GM19035 (cell line): ENCODE measurements around the gene FUT6.

Experiments used
- ATAC-seq: cut with Tn5 transposase; IDR thresholded peaks from one replicate; pipeline ENCODE4 v1.9.1; 2021; ENCODE audit not compliant: unreplicated experiment

The FUT6 gene

DNA sequence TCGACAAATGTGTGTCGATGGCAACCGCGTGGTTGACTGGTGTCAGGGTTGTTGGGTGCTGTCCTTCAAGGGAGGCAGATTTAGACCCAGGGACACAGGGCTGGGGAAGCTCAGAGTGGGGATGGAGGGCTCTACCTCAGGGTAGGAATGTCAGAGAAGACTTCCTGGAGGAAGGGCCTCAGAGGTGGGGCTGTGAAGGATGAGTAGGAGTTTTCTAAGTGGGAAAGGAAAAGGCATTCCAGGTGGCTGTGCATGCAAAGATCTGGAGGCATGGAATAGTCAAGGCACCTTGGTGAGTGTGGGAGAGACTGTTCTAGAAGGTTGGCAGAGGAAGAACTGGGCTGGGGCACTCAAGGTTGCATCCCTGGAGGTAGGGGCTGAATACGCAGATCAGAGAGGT is 32.6 kb downstream of the FUT6 start:
- no peak for ATAC-seq

DNA sequence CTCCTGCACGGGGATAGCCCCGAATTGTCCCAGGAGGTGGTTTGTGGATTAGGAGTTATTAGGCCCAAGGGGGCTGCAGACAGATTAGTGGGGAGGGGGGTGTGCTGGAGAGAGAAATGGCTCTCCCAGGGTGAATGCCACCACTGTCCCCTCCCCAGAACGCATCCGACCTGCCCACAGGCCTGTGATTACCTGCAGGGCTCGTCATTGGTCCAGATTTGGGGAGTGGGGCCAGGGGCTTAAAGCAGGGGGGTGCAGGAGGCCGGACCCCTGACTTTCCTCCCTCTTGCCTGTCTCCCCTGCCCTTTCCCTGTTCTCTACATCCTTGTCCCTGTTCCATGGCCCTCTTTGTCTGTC is 33.4 kb downstream of the FUT6 start:
- no peak for ATAC-seq

DNA sequence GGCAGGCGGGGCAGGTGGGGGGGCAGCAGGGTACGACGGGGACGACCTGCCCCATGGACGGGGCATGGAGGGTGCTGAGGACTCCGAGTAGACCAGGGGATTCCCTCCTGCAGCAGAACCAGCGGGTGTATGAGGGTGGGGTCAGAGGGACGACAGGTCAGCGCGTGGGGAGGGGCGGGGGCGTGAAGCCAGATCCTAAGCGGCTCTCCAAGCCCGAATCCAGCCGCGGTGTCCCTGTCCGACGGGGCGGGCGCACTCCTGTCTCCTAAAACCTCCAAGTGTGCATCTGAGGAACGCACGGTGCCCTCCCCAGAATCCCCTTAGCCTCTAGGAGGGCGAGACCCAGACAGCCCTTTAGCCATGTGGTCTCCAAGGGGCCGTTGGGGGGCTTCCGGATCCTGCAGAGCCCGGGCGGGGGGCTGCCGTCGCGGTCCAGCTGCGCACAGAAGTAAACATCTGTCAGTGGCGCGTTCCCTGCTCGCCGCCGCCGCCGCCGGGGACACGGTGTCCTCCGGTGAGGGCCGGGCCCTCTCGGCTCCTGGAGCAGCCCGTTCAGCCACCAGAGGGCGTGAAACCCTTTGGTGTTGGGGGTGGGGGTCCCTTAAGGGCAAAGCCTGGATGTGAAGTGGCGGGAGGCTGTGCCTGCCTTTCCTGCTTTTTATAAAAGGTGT is 33.9 kb downstream of the FUT6 start:
- no peak for ATAC-seq

DNA sequence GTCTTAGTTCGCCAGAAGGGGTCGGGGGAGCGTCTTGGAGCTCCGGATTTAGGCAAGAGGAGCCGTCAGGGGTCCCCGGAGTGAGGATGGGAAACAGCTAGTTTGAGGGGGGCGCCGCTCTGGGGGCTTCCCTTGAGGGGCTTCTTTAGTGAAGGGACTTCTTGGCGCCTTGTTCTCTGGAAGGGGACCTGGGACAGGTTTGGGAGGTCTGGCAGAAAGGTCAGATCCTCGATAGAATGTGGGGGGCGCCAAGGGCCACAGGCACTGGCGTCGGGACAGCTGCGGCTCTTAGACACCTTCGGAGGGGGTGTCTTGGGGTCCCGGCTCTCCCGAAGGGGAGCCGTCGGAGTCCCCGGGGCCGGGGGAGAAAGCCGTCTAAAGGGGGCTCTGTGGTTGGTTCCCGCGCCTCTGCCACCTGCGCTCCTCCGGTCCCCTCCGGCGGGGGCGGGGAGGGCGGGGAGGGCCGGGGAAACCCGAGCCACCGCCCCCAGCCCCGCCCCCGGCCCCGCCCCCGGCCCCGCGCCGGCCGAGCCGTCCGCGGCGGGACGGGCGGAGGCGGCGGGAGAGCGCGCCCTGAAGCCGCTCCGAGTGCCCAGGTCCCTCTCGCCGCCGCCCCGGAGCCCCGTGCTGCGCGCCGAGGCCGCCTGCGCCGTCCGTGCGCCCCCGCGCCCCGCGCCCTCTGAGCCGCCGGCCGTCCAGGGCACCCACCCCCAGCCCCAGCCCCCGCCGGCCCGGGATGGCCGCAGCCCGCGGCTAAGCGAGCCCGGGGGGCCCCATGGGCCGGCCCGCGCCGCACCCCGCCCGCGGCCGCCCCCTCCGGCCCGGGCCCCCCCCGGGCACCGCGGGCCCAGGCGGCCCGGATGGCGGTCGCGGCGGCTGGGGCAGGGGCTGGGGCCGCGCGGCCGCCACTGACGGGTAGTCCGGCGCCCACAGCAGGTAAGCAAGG is 34.7 kb downstream of the FUT6 start, which contains the start of gene NRTN:
Gene NRTN (plus strand): TSS at position 552 of the 946 bp plus-strand sequence. CDS start 19,099 bp downstream, outside the sequence.
- ATAC-seq = no peak

DNA sequence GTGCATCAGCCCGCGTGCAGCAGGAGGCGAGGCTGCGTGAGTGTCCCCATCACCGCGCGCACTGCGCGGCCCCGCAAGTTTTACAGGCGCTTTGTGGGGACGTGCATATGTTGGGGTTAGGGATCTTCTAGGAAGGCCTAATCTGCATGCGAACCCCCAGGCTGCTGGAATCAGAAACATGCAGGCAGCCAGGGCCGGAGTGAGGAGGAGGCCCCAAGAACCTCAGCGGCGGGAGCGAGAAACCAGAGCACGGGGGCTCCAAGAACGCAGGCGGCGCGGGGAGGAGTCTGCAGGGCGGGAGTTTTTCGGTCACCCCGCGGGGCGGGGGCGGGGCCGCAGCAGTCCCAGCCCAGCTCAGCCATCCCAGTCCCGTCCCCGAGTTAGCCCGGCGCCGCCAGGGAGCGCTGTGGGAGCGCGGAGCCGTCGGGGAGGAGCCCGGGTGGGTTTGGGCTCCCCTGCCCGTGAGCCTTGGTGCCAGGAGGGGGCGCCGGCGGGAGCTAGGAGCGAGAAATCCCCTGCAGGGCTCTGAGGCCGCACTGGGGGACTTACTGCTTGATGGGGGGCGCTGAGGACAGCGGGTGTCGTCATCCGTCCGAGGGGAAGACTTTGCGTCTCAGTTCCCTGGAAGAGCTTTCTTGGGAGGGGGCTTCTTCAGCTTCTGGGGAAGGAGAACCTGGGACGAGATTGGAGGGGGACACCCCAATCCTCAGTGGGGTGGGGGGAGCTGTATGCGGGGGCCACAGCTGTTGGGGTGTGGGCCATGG is 35.6 kb downstream of the FUT6 start:
- ATAC-seq = no peak

DNA sequence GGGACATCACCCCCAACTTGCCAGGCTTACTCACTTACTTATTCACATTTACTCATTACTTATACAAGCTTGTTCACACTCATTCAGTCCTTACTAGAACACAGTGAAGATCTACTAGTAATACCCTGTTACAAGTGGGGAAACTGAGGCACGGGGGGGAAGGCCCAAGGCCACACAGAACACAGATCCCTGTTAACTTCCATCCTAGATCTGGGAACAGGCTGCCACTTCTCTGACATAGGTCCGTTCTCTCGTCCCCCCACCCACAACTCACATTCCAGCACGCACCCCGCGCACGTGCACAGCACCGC is 36.1 kb downstream of the FUT6 start:
- ATAC-seq = no peak

DNA sequence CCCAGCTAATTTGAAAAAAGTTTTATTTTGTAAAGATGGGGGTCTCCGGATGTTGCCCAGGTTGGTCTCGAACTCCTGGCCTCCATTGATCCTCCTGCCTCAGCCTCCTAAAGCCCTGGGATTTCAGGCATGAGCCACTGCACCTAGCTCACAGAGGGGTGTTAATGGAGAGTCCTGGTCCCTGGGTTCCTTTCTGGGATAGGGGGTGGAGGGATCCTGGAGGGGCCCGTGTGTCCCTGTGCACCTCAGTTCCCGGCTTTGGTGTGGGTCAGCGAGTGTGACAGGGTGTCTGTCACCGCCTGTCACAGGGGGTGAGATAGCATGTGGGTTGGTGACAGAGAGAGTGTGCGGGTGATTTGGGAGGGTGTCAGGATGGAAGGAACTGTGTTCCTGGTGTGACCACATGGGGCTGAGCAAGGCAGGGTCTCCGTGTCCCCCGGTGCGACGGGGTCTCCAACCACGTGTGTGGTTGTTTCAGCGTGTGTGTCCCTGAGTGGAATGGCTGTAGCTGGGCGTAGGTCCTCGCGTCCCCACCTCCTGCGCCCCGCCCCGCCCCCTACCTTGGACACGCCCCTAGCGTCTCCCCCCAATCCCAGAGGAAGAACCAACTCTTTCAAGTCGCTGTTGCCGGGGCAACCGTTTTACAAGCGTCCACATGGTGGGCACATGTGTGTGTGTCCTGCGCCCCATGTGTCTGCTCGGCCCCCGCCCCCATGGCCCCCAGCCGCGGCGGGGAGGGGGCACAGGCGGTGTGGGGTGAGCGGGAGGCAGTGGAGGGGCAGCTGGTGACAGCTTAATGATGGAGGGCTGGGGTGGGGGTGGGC is 37.5 kb downstream of the FUT6 start:
- no peak for ATAC-seq

DNA sequence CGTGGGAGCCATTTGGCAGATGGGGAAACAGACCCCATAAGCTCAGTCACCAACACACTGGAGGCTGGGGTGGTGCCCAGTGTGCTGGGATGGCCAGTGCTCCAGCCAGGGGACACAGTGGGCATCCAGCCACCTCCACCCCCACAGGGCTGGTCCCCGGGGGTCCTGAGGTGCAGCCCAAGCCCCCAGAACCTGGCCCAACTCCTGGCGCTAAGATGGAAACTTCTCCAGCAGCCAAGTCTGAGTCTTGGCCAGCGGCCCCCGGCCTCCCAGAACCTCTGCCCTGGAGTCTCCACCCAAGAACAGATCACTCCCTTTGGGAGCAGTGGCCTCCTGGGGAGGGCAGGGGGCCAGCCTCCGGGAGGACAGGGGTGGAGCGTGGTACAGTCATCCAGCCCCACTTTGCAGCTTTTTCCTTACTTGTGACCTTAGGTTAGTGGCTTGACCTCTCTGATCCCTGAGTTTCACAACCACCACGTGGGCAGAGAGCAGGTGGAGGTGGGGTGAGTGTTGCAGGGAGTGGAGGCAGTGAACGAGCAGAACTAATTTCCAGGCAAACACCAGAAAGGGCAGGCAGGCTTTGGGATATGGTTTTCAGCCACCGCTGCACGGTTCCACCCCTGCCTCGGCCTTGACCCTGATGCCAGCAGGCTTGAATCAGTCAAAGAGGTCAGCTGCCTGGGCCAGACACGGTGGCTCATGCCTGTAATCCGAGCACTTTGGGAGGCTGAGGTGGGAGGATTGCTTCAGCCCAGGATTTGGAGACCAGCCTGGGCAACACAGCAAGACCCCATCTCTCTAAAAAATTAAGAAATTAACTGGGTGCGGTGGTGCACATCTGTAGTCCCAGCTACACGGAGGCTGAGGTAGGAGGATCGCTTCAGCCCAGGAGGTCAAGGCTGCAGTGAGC is 38.9 kb downstream of the FUT6 start:
- no peak for ATAC-seq

DNA sequence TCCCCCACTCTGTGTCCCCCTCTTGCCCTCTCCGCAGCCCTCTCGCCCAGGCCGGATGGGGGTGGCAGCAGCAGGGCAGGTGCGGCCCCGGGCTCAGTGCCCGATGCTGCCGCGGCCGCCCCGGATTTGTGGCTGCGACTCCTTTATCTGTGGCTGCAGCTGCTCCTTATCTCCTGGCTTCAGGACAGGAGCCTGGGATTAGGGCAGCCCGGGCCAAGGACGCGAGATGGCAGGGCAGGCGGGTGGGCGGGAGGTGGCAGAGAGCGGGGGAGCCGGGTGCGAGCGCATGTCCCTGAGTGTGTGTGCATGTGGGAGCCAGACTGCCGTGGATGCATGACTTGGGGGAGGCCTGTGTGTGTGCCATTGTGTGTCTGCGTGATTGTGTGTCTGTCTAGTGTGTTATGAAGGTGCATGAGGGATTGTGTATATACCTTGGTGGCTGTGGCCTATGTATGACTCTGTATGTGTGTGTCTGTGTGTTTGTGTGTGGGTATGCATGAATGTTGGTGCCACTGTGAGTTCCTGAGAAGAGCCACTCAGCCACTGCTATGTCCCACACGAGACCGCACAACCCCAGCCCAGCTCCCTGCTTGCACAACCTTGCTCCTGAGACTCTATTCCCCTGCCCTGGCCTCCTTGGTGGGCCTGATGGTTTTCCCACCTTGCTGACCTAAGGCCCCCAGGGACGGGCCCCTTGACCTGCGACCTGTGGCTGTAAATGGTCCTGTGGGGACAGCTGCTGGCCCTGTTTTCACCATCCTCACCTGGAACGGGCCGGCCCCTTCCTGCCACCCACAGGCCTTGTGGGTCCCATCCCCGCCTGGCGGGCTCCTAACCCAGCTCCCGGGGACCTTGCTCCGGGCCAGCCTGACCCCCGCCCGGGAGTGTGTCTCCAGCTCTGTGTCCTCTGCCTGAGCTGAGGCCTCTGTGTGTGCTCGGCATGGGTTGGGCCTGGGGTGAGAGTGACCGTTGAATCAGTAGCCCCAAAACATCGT is 40.0 kb downstream of the FUT6 start:
- ATAC-seq = no peak

DNA sequence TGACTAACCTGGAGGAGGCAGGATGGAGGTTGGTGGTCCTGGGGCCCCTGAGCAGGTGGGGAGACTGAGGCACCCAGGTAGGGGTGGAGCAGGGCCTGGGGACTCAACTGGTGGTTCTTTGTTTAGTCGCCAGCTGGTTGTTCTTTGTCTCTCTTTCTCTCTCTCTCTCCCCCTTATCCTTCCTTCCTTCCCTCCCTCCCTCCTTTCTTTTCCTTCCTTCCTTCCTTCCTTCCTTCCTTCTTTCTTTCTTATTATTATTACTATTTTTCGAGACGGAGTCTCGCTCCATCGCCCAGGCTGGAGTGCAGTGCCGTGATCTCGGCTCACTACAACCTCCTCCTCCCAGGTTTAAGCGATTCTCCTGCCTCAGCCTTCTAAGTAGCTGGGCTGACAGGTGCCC is 41.3 kb downstream of the FUT6 start:
- no peak for ATAC-seq

DNA sequence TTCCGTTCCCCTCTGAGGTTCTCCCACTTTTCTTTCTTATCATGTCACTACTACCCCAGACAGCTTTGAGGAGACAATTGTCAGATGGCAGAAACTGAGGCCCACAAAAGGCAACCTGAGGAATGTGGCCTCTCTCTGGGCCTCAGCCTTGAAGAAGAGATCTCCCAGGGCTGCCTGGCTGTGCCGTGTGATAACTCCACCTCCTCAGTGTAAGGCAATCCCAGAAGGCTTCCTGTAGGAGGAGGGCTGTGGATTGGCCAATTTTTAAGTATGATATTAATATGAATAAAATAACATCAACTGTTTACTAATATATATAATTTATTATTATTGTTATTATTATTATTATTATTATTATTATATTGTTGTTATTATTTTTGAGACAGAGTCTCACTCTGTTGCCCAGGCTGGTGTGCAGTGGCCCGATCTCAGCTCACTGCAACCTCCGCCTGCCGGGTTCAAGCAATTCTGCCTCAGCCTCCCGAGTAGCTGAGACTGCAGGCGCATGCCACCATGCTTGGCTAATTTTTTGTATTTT is 44.1 kb downstream of the FUT6 start:
- no peak for ATAC-seq

DNA sequence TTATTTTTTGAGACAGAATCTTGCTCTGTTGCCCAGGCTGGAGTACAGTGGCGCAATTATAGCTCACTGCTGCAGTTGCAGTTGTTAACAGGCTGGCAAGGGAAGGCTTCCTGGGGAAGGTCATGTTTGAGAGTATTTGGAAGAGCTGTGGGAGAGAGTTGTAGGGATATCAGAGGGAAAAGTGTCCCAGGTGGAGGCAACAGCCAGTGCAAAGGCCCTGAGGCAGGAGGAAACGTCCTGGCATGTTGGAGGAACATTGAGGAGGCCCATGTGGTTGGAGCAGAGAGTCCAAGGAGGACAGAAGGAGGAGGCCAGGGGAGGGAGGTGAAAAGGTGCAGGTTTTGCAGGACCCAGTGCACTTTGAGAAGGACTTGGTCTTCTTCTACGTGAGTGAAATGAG is 46.3 kb downstream of the FUT6 start:
- ATAC-seq = no peak

DNA sequence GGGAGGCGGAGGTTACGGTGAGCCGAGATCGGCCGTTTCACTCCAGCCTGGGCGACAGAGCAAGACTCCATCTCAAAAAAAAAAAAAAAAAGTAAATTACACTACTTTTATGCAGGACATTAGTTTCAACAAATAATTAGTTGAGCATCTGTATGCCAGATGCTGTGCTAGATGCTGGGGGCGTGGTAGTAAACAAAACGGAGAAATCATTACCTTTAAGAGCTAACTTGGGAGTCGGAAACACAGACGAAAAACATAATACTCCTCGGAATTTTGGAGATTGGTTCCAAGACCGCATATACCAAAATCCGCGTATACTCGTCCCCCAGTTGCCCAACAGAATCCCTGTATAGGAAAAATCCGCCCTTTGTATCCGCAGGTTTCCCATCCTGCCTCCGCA is 47.3 kb downstream of the FUT6 start:
- no peak for ATAC-seq

DNA sequence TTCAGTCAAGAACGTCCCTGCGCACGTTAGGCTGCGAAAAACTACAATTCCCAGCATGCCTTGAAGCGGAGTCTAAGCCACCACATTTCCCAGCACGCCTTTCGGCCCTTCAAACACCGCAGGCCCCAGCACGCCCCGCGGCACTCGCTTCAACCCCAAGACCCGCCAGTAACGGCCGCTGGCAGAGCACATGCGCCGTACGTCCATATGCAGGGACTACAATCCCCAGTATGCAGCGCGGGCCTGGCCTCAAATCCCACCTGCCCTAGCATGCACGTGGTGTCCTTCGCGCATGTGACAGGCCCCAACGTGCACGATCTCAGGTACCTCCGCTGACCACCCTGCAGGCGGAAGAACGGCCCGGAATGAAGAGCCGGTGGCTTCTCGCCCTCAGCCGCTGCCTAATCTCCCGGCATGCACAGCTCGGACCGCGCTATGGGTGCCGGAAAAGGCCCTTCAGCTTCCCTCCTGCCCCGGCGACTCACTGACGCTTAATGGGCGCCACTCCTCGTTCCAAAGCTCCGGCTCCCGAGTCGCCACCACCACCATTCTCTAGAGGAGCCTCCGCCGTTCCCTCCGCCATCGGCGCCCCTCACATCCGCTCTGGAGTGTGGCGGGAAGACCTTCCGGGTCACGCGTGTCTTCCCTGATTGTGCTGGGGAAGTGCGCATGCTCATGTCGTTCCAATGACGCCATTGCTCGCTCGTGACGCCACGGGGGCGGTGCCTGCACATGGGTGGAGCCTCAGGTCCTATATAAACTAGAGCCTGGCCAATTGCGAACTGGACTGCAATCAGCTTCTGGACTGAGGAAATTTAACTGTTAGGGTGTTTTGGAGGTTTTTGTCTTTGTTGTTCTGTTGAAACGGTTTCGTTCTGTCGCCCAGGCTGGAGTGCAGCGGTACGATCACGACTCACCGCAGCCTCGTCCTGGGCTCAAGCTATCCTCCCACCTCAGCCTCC is 48.7 kb downstream of the FUT6 start, which contains the start of gene DUS3L:
Gene DUS3L (minus strand): TSS at position 605 of the 962 bp plus-strand sequence. CDS start 22 bp downstream, at position 583.
- peak; percentile 90 for ATAC-seq

DNA sequence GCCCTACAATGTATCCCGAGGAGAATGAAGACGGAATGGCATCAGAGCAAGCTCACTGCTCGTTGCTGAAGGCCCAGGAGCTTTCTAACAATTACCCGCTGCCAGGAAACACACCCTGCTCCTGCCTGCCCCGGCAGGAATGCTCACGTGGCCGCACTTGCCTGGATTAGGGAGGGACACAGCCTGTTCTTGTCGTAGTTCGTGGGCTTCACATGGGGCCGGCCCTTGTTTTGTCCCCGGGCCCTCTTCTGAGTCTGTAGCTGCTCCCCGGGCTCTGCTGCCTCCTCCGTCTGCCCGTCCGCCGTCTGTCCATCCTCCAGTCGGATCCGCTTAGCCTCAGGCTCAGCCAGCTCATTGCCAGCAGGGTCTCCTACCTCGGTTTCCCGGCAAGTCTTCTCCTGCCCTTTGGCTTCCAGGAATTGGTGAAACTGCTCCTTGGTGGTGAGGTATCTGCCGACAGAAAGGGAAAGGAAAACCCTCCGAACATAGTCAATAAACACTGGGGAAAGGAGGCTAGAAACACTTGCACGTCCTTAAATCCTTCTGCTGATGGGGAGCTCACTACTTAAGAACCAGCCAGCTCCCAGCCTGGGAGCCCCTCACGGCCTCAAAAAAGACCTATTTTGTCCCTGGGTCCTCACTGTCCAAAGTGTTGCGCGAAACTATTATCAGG is 49.5 kb downstream of the FUT6 start:
- no peak for ATAC-seq

DNA sequence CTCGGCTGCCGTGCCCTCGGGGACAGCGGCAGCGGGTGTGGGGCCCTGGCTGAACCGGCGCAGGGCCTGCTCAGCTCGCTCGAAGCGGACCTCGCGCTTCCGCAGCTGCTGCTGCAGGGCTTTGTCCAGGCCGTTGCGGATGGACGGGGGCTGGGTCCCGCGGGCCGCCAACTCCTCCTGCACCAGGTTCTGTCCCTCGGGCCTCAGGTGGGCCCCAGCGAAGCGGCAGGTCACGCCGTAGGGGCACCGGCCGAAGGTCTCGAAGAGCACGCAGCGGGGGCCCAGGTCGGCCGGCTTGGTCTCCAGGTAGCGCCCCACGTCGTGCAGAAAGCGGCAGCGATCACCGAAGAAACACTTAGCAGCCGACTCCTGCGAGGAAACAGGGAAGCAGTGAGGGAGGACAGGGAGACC is 50.1 kb downstream of the FUT6 start:
- ATAC-seq = no peak

DNA sequence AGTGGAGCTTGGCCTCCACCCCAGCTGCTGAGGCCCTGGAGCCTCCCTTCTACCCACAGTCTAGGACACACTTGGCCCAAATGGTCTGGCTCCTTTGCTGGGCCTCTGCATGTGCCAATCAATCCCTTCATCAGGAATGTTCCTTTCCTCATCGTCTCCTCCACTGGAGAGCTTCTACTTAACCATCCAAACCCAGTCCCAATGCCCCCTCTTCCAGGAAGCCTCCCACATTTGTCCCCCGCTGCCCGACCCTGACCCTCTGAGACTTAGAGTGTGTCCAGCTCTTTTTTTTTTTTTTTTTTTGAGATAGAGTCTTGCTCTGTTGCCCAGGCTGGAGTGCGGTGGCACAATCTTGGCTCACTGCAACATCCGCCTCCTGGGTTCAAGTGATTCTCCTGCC is 51.1 kb downstream of the FUT6 start:
- ATAC-seq = no peak
